Activated naive CD8-positive, alpha-beta T cell treated with anti-CD3 and anti-CD28 coated beads, Interleukin-2, amount 10 ng/mL, durations not matched to agents 7 days and 5 days (primary cell): ENCODE measurements around the gene PCK2. TPM values are rescaled to one million over a fixed set of nuclear protein-coding genes. Genes with fewer than 3 reads are reported as not detected.
A peak's percentile ranks its signal among the peaks of the same experiment; 100 is the strongest.

ENCODE experiments used
- ATAC-seq: fragments of 150-1000 bp; cut with Tn5 transposase; one replicate; pipeline ENCODE4 v1.10.0; 2021; ENCODE audit warnings: low read depth, moderate library complexity
- POLR2A ChIA-PET: fragments of 350-600 bp; sonication (Branson Sonifier 250); formaldehyde crosslinking; loops from one replicate; lab custom pipeline; 2021; ENCODE audit warnings: antibody characterized with exemption; lab: Charles Lee
- DNase-seq: peaks from one replicate; pipeline ENCODE4 v3.0.0; 2021
- H3K27ac Mint-ChIP-seq: one replicate; pipeline ENCODE4 v1.8.0; 2022; ENCODE audit warnings: mild to moderate bottlenecking, mixed read lengths
- H3K27me3 Mint-ChIP-seq: one replicate; pipeline ENCODE4 v1.8.0; 2022; ENCODE audit warnings: mild to moderate bottlenecking, moderate library complexity, mixed read lengths
- H3K36me3 Mint-ChIP-seq: one replicate; pipeline ENCODE4 v1.8.0; 2021; ENCODE audit warnings: mild to moderate bottlenecking, mixed read lengths
- H3K4me1 Mint-ChIP-seq: one replicate; pipeline ENCODE4 v1.8.0; 2021; ENCODE audit warnings: mixed read lengths
- H3K4me3 Mint-ChIP-seq: one replicate; pipeline ENCODE4 v1.8.0; 2022; ENCODE audit warnings: mild to moderate bottlenecking, moderate library complexity, mixed read lengths
- H3K9me3 Mint-ChIP-seq: one replicate; pipeline ENCODE4 v1.8.0; 2021; ENCODE audit warnings: mixed read lengths
- total RNA-seq, 2 experiments: library from RNA; stranded (reverse); gene quantifications; one replicate each; pipeline ENCODE4 v1.2.3, GENCODE V29; 2021

The PCK2 gene
- total RNA-seq, 2 experiments from 2014 or later = 47.4 to 50.6 TPM

DNA sequence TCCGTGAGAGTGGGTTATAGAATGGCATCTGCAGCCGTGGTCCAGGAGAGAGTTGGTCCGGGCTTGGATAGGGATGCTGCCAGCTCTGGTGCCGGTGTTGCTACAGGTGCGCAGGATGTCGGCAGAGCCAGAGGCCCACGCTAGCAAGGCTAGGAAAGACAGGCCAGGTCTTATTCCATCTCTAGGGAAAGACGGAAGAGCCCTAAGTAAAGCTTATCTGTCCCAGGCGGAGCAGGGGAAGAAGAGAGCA, 41.4 kb downstream of the PCK2 start:
- Mint-ChIP-seq H3K9me3 (no peaks in the 10 kb centered on the region), H3K4me3 (peak overlapping the region; percentile 96), H3K27ac (peak overlapping the region; percentile 94), H3K36me3 (peaks cover 35% of the 10 kb centered on the region), H3K4me1 (peaks cover 50% of the 10 kb centered on the region), H3K27me3 (no peaks in the 10 kb centered on the region)
- DNase-seq (no peak), ATAC-seq (peak; percentile 1)
- POLR2A ChIA-PET = interaction anchor here (0.5 to 7.5 kb wide), 20 partner anchors 11 to 301 kb away, joined by 3 to 176 read pairs (median 6); partner anchors contain the start of genes CHMP4A, DCAF11, IRF9 and NRL

DNA sequence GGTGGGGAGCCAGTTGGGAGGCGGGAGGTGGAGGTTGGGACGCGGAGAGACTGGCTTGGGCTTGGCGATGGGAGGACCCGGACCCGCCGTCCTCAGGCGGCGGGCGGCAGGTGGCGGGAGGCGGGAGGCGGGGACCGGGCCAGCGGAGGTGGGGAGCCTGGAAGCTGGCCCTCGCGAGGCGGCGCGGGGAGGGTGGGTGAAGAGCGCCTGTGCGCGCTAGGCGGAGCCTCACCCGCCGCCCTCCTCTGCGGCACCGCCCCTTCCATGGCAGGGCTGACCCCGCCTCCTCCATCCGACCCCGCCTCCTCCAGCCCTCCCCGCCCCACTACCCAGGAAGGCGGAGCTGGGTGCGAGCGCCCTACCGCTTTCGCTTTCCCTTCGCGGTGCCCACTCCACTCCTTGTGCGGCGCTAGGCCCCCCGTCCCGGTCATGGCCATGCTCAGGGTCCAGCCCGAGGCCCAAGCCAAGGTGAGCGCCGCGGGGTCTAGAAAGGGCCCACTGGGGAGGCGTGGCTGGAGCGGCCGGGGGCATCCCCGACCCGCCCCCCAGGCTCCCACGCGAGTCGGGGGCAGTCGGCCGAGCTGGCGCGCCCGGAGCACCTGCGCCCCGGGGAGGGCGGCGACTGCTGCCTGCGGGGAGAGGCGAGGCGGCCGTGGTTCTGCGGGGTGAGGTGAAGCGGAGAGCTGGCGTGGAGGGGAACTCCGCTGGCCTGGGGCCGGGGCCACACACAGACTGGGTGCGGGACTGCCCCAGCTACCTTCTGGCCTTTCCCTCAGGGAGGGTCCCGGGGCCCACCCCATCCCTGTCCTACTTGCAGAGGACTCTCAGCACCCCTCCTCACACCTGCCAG, 41.9 kb downstream of the PCK2 start, which contains the start of gene PSME1:
Gene PSME1 (plus strand): TSS at position 361 of the 850 bp plus-strand sequence. CDS start 69 bp downstream, at position 430.
- POLR2A ChIA-PET = interaction anchor here (0.5 to 7.5 kb wide), 24 partner anchors 8 to 301 kb away, joined by 3 to 176 read pairs (median 4); partner anchors contain the start of genes CHMP4A, DCAF11, IRF9 and NRL
- peaks cover 51% of the 10 kb centered on the region for H3K4me1 Mint-ChIP-seq
- H3K36me3 Mint-ChIP-seq = peaks cover 40% of the 10 kb centered on the region
- ATAC-seq = peak; percentile 87
- peak within 1 kb of the TSS; percentile 94 for H3K27ac Mint-ChIP-seq
- peak within 1 kb of the TSS; percentile 96 for H3K4me3 Mint-ChIP-seq
- DNase-seq = peak; percentile 97
- no peaks in the 10 kb centered on the region for H3K27me3 Mint-ChIP-seq
- H3K9me3 Mint-ChIP-seq = no peaks in the 10 kb centered on the region

DNA sequence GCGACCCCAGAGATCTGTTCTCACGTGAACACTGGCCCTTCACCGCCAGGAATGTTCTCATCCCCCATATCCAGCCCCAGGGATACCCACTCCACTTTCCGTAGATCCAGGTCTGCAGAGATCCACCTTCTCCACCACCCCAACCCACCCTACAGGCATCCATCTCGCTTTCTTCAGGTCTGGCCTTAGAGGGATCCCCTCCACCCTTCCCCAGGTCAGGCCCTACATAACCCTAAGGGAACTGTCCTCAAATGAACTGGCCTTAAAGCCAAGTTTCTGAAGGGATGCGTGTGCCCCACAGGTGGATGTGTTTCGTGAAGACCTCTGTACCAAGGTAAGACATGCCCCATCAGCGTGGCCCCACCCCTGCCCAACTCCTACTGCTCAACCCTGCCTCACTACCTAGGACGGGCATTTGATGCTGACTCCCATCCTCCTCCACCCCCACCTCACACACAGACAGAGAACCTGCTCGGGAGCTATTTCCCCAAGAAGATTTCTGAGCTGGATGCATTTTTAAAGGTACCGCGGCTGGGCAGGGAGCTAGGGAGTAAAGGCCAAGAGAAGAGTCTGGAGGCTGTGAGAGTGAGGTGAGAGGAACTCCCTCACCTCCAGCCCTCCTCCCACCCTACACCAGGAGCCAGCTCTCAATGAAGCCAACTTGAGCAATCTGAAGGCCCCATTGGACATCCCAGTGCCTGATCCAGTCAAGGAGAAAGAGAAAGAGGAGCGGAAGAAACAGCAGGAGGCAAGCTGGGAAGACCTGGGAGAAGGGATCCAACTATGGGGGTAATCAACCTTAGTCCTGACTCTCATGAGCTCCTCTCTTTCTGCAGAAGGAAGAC, 42.8 kb downstream of the PCK2 start:
- peaks cover 50% of the 10 kb centered on the region for H3K4me1 Mint-ChIP-seq
- H3K4me3 Mint-ChIP-seq = peak overlapping the region; percentile 96
- no peaks in the 10 kb centered on the region for H3K9me3 Mint-ChIP-seq
- H3K27me3 Mint-ChIP-seq = no peaks in the 10 kb centered on the region
- ATAC-seq (no peak), DNase-seq (no peak)
- peaks cover 39% of the 10 kb centered on the region for H3K36me3 Mint-ChIP-seq
- POLR2A ChIA-PET = interaction anchor here (0.9 to 7.5 kb wide), 15 partner anchors 7 to 160 kb away, joined by 3 to 176 read pairs (median 13); partner anchors contain the start of genes CHMP4A, DCAF11, IRF9 and NRL
- H3K27ac Mint-ChIP-seq = peak overlapping the region; percentile 94

- POLR2A ChIA-PET = interaction anchor here (1.2 to 7.5 kb wide), 11 partner anchors 9 to 76 kb away, joined by 3 to 176 read pairs (median 17); partner anchors contain the start of genes CHMP4A, DCAF11, IRF9 and NRL
- Mint-ChIP-seq H3K27me3 (no peaks in the 10 kb centered on the region), H3K4me3 (peak overlapping the region; percentile 100), H3K36me3 (peaks cover 42% of the 10 kb centered on the region), H3K9me3 (no peaks in the 10 kb centered on the region), H3K27ac (peak overlapping the region; percentile 94), H3K4me1 (peaks cover 47% of the 10 kb centered on the region)
- no peak for ATAC-seq
- DNase-seq = no peak
These were observed 43.7 kb downstream of the PCK2 start for GRCh38 chr14:24137529-24138395.

DNA sequence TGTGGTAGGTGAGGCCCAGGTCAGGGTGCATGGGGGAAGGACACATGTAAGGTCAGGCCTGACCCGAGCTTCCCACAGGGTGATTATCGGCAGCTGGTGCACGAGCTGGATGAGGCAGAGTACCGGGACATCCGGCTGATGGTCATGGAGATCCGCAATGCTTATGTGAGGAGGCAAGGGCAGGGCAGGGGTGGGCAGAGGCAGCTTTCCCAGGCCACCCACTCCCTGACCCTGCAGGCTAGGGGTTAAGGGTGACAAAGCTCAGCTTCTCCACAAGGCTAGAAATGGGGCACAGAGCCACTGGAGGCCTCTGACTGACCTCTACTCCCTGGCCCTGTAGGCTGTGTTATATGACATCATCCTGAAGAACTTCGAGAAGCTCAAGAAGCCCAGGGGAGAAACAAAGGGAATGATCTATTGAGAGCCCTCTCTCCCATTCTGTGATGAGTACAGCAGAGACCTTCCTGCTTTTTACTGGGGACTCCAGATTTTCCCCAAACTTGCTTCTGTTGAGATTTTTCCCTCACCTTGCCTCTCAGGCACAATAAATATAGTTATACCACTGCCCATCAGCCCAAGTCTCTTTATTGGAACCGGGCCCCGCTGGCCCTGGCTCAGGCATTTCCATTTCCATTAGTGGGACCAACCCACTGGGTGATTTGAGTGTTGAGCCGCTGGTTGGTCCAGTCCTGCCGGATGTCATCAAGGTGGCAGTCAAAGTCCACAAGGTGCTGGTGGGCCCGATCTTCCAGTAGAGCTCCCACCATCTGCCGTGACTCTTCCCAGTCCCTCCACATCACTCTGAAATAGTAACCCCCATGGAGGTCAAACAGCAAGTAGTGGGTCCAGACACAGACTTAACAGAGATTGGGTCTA, 44.5 kb downstream of the PCK2 start:
- POLR2A ChIA-PET = interaction anchor here (0.6 to 7.5 kb wide), 5 partner anchors 8 to 57 kb away, joined by 3 to 176 read pairs (median 94); partner anchors contain the start of genes DCAF11, IRF9, NRL and PSME2
- DNase-seq (no peak), ATAC-seq (no peak)
- peak overlapping the region; percentile 76 for H3K27ac Mint-ChIP-seq
- peaks cover 47% of the 10 kb centered on the region for H3K36me3 Mint-ChIP-seq
- H3K4me1 Mint-ChIP-seq = peaks cover 52% of the 10 kb centered on the region
- no peaks in the 10 kb centered on the region for H3K27me3 Mint-ChIP-seq
- H3K9me3 Mint-ChIP-seq = no peaks in the 10 kb centered on the region
- peak overlapping the region; percentile 100 for H3K4me3 Mint-ChIP-seq

DNA sequence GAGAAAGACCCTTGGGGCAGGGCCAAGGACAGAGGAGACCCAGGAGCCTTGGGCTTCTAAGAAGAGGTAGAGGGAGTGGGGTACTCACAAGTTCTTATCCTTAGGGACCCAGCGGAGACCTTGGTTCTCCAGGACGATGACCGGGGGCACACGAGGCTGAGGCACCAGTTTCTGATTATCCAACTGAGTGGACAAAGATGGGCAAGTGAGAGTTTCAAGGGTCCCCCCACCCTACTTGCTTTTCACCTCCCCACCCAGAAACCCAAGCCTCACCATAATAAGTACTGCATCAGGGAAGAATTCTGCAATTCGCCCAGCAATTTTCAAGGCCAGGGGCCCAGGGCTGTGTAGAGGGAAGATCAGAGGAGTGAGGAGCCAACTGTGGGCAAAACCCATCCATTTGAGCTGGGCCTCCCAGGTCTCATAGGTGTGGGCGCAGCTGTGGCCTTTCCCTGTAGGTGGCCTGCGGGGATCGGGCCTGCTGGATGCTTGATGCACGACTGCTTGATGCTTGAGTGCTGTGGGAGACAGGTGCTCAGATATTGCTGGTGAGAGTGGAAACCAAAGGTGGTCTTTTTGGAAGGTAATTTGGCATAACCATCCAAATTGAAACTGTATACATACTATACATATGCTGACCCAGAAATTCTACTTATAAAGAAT, 45.3 kb downstream of the PCK2 start:
- Mint-ChIP-seq H3K4me3 (peak overlapping the region; percentile 100), H3K36me3 (peaks cover 49% of the 10 kb centered on the region), H3K27me3 (no peaks in the 10 kb centered on the region), H3K27ac (peak overlapping the region; percentile 76), H3K4me1 (peaks cover 58% of the 10 kb centered on the region), H3K9me3 (no peaks in the 10 kb centered on the region)
- no peak for DNase-seq
- POLR2A ChIA-PET = interaction anchor here (0.6 to 14.1 kb wide), 7 partner anchors 8 to 106 kb away, joined by 3 to 347 read pairs (median 94); partner anchors contain the start of genes DCAF11, IRF9, NRL and PSME2
- no peak for ATAC-seq

- Mint-ChIP-seq H3K4me1 (peaks cover 63% of the 10 kb centered on the region), H3K27me3 (no peaks in the 10 kb centered on the region), H3K27ac (peak within 1 kb of the TSS; percentile 98), H3K9me3 (no peaks in the 10 kb centered on the region), H3K4me3 (peak within 1 kb of the TSS; percentile 100), H3K36me3 (peaks cover 57% of the 10 kb centered on the region)
- POLR2A ChIA-PET = interaction anchor here (0.5 to 14.1 kb wide), 18 partner anchors 9 to 102 kb away, joined by 3 to 347 read pairs (median 6); partner anchors contain the start of genes CHMP4A, DCAF11, IRF9 and MDP1
- DNase-seq = peak; percentile 96
- ATAC-seq = peak; percentile 91
These were observed 47.2 kb downstream of the PCK2 start, which contains the start of gene EMC9 for GRCh38 chr14:24141097-24141880. Gene EMC9 (minus strand): TSS chr14:24141591. CDS start chr14:24141304, 287 bp downstream.

DNA sequence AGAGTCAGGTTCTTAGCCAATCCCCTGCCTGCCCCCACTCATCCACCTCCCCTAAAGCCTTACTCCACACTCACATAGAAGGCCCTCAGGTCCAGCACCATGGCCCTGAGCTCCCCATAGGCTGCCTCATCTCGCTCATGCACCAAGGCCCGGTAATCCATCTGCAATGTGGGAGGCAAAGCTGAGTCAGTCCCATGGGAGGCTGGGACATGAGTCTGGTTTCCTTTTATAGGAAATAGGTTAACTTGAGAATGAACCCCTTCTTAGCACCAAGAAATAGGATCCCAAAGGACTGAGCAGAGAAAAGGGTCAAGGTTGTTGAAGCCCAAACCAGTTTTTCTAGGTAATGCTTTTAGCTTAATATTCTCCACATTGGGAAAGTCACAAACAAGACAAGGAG, 49.4 kb downstream of the PCK2 start:
- no peak for ATAC-seq
- H3K36me3 Mint-ChIP-seq = peaks cover 47% of the 10 kb centered on the region
- peak overlapping the region; percentile 54 for H3K27ac Mint-ChIP-seq
- peaks cover 51% of the 10 kb centered on the region for H3K4me1 Mint-ChIP-seq
- H3K4me3 Mint-ChIP-seq = peak overlapping the region; percentile 7
- DNase-seq = no peak
- H3K27me3 Mint-ChIP-seq = no peaks in the 10 kb centered on the region
- POLR2A ChIA-PET = interaction anchor here (0.9 to 14.1 kb wide), 3 partner anchors 7 to 29 kb away, joined by 4 to 347 read pairs (median 4); partner anchors contain the start of genes DCAF11, IRF9, NRL and PSME1
- no peaks in the 10 kb centered on the region for H3K9me3 Mint-ChIP-seq

DNA sequence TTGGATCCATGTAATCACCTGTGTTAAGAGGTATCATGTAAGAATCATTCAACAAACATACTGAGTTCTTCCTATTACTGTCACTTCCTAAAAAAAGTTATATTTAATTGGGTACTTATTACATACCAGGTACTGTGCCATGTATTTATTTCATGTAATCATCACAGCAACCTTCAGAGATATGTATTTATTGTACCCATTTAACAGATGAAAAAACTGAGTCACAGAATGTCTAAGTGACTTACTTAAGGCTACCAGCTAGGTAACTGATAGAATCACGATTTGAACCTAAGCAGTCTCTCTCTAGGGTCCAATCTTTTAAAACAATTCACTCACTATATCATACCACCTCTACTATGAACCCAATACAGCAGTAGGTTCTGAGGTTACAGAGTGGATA, 50.3 kb downstream of the PCK2 start:
- no peak for ATAC-seq
- H3K9me3 Mint-ChIP-seq = no peaks in the 10 kb centered on the region
- POLR2A ChIA-PET = interaction anchor here (1.0 to 14.1 kb wide), 4 partner anchors 8 to 21 kb away, joined by 4 to 347 read pairs (median 18); partner anchors contain the start of genes IRF9 and PSME1
- peaks cover 51% of the 10 kb centered on the region for H3K4me1 Mint-ChIP-seq
- no peaks in the 10 kb centered on the region for H3K27me3 Mint-ChIP-seq
- peaks cover 41% of the 10 kb centered on the region for H3K36me3 Mint-ChIP-seq
- peak overlapping the region; percentile 44 for H3K27ac Mint-ChIP-seq
- H3K4me3 Mint-ChIP-seq = peak overlapping the region; percentile 56
- no peak for DNase-seq

GRCh38 chr14:24145219-24145618, 51.1 kb downstream of the PCK2 start:
- POLR2A ChIA-PET = interaction anchor here (2.3 to 14.1 kb wide), 10 partner anchors 8 to 97 kb away, joined by 9 to 347 read pairs (median 21); partner anchors contain the start of genes DCAF11, IRF9, NRL and PCK2
- H3K9me3 Mint-ChIP-seq = no peaks in the 10 kb centered on the region
- H3K36me3 Mint-ChIP-seq = peaks cover 40% of the 10 kb centered on the region

More at GRCh38 chr14:24145219-24145618, 51.1 kb downstream of the PCK2 start:
- ATAC-seq (no peak), DNase-seq (no peak)
- Mint-ChIP-seq H3K27me3 (no peaks in the 10 kb centered on the region), H3K4me3 (peak overlapping the region; percentile 94), H3K4me1 (peaks cover 53% of the 10 kb centered on the region), H3K27ac (peak overlapping the region; percentile 96)
